SK-N-SH (cell line): ENCODE data around the gene PLXND1. TPM values are rescaled to one million over a fixed set of nuclear protein-coding genes. Genes with fewer than 3 reads are reported as not detected.

Experiments used
- CTCF ChIA-PET: fragments of 300-600, 350-600 bp; formaldehyde crosslinking; extraction: SDS; loops from one replicate; lab custom pipeline; 2021; lab: Yijun Ruan, JAX
- POLR2A ChIA-PET: fragments of 350-600 bp; sonication (Branson Sonifier 250); formaldehyde crosslinking; extraction: SDS; loops from one replicate; lab custom pipeline; 2020; ENCODE audit warnings: antibody characterized with exemption, inconsistent platforms; lab: Yijun Ruan, JAX
- DNase-seq: peaks from one replicate; pipeline ENCODE4 v3.0.0; 2012
- H2AFZ ChIP-seq: fragments of 200-600 bp; sonication (generic); 2 replicates; pipeline ENCODE4 v1.8.1; 2016; ENCODE audit warnings: antibody characterized with exemption, mild to moderate bottlenecking, low read depth
- H3F3A ChIP-seq: fragments of 200-600 bp; sonication (generic); replicated peaks from 2 replicates; pipeline ENCODE3; 2016; ENCODE audit warnings: antibody characterized with exemption, mild to moderate bottlenecking; ENCODE audit not compliant: insufficient read depth
- H3K27ac ChIP-seq, 2 experiments: fragments of 200-500 bp in 1 of 2; fragments of 200-600 bp in 1 of 2; sonication (Bioruptor generic) in 1 of 2; sonication (generic), shearing (Covaris generic) in 1 of 2; 2 replicates each; pipeline versions ENCODE4 v1.5.1 to v1.6.1; 2014 to 2016; ENCODE audit warnings: low read depth in 2 of 2, inconsistent platforms in 1 of 2, low read length in 1 of 2, mild to moderate bottlenecking in 1 of 2, mixed read lengths in 1 of 2
- H3K27me3 ChIP-seq: fragments of 200-600 bp; sonication (generic), shearing (Covaris generic); 2 replicates; pipeline ENCODE4 v1.6.1; 2016; ENCODE audit warnings: mixed run types; ENCODE audit not compliant: insufficient read depth
- H3K36me3 ChIP-seq, 2 experiments: fragments of 200-500 bp in 1 of 2; fragments of 200-600 bp in 1 of 2; sonication (Bioruptor generic) in 1 of 2; sonication (generic) in 1 of 2; replicated peaks in 1 of 2; 2 replicates each; pipeline versions ENCODE3 to v1.5.1; 2014 to 2016; ENCODE audit warnings: low read length in 1 of 2, mild to moderate bottlenecking in 1 of 2; ENCODE audit not compliant: insufficient read depth in 2 of 2, control insufficient read depth in 1 of 2
- H3K4me1 ChIP-seq, 2 experiments: fragments of 200-500 bp in 1 of 2; fragments of 200-600 bp in 1 of 2; sonication (Bioruptor generic) in 1 of 2; sonication (generic), shearing (Covaris generic) in 1 of 2; 2 replicates each; pipeline versions ENCODE4 v1.5.1 to v1.6.1; 2014 to 2016; ENCODE audit warnings: low read depth in 1 of 2, low read length in 1 of 2, mixed run types in 1 of 2; ENCODE audit not compliant: insufficient read depth in 2 of 2, control insufficient read depth in 1 of 2
- H3K4me2 ChIP-seq: fragments of 200-600 bp; sonication (generic), shearing (Covaris generic); 2 replicates; pipeline ENCODE4 v1.6.1; 2017; ENCODE audit warnings: mixed run types
- H3K4me3 ChIP-seq, 2 experiments: fragments of 200-500 bp in 1 of 2; fragments of 200-600 bp in 1 of 2; sonication (Bioruptor generic) in 1 of 2; sonication (generic), shearing (Covaris generic) in 1 of 2; 2 replicates each; pipeline versions ENCODE4 v1.5.1 to v1.8.1; 2014 to 2016; ENCODE audit warnings: low read depth in 2 of 2, inconsistent platforms in 1 of 2, low read length in 1 of 2, mild to moderate bottlenecking in 1 of 2, mixed read lengths in 1 of 2, moderate library complexity in 1 of 2
- H3K79me2 ChIP-seq: fragments of 200-600 bp; sonication (generic); 2 replicates; pipeline ENCODE4 v1.8.1; 2017; ENCODE audit warnings: mild to moderate bottlenecking; ENCODE audit not compliant: insufficient read depth
- H3K9ac ChIP-seq: fragments of 200-600 bp; sonication (generic); 2 replicates; pipeline ENCODE4 v1.6.1; 2017; ENCODE audit warnings: mixed run types
- H3K9me2 ChIP-seq: fragments of 200-600 bp; sonication (generic); 2 replicates; pipeline ENCODE4 v1.6.1; 2017; ENCODE audit warnings: mixed run types
- H3K9me3 ChIP-seq: fragments of 200-600 bp; sonication (generic); 2 replicates; pipeline ENCODE4 v1.6.1; 2017; ENCODE audit warnings: mixed run types, mild to moderate bottlenecking, moderate library complexity
- H4K20me1 ChIP-seq: fragments of 200-600 bp; sonication (generic); 2 replicates; pipeline ENCODE4 v1.6.1; 2017; ENCODE audit warnings: mild to moderate bottlenecking, mixed run types; ENCODE audit not compliant: insufficient read depth
- CHD2 ChIP-seq: fragments of 150-350 bp; IDR thresholded peaks from 2 replicates; pipeline ENCODE4 v1.6.1; 2018; ENCODE audit warnings: low read length; ENCODE audit not compliant: partially characterized antibody
- ELF1 ChIP-seq: IDR thresholded peaks from 2 replicates; pipeline ENCODE4 v1.4.0; 2012
- EP300 ChIP-seq, 2 experiments: IDR thresholded peaks; 2 replicates each; pipeline versions ENCODE4 v1.4.0 to v1.6.1; 2012; ENCODE audit warnings: borderline replicate concordance in 1 of 2, low read depth in 1 of 2, low read length in 1 of 2
- EZH2phosphoT487 ChIP-seq: fragments of 200-600 bp; sonication (generic); IDR thresholded peaks from 2 replicates; pipeline ENCODE4 v1.6.1; 2017; ENCODE audit warnings: low read depth, mixed run types, mild to moderate bottlenecking, antibody characterized with exemption, moderate library complexity, borderline replicate concordance
- FOSL2 ChIP-seq: IDR thresholded peaks from 2 replicates; pipeline ENCODE4 v1.4.0; 2012; ENCODE audit warnings: low read depth, mild to moderate bottlenecking, moderate library complexity, borderline replicate concordance
- FOXM1 ChIP-seq: IDR thresholded peaks from 2 replicates; pipeline ENCODE4 v1.4.0; 2012; ENCODE audit warnings: low read depth, mild to moderate bottlenecking
- GABPA ChIP-seq: IDR thresholded peaks from 2 replicates; pipeline ENCODE4 v1.4.0; 2012; ENCODE audit warnings: low read depth, mild to moderate bottlenecking
- GATA2 ChIP-seq: sonication (generic); formaldehyde crosslinking; IDR thresholded peaks from 2 replicates; pipeline ENCODE4 v1.5.0; 2020; ENCODE audit warnings: mild to moderate bottlenecking, missing genetic modification reagents
- JUND ChIP-seq: IDR thresholded peaks from 2 replicates; pipeline ENCODE4 v1.4.0; 2012
- MXI1 ChIP-seq: IDR thresholded peaks from 2 replicates; pipeline ENCODE4 v1.6.1; 2012; ENCODE audit warnings: mild to moderate bottlenecking, low read depth, low read length, improper control_type of control experiment
- NFIC ChIP-seq: IDR thresholded peaks from 2 replicates; pipeline ENCODE4 v1.4.0; 2012; ENCODE audit warnings: borderline replicate concordance
- RFX5 ChIP-seq: IDR thresholded peaks from 2 replicates; pipeline ENCODE4 v1.6.1; 2012; ENCODE audit warnings: mild to moderate bottlenecking, improper control_type of control experiment, low read length
- RXRA ChIP-seq: IDR thresholded peaks from 2 replicates; pipeline ENCODE4 v1.4.0; 2012; ENCODE audit warnings: low read depth, mild to moderate bottlenecking, borderline replicate concordance
- TAF1 ChIP-seq: IDR thresholded peaks from 2 replicates; pipeline ENCODE4 v1.6.1; 2012; ENCODE audit warnings: low read depth, mild to moderate bottlenecking, low read length, moderate library complexity, borderline replicate concordance
- TCF12 ChIP-seq: IDR thresholded peaks from 2 replicates; pipeline ENCODE4 v1.4.0; 2012
- YY1 ChIP-seq: IDR thresholded peaks from 2 replicates; pipeline ENCODE4 v1.4.0; 2012; ENCODE audit warnings: low read depth, mild to moderate bottlenecking
- WGBS: methylation state at CpG from one replicate; pipeline ENCODE4 v1.1.6; 2017; ENCODE audit warnings: low lambda C conversion rate; 5-methylcytosine and 5-hydroxymethylcytosine counted together
- polyA plus RNA-seq, 3 experiments: library from polyadenylated mRNA; depleted of rRNA; stranded (reverse); fragments of >200 nt; gene quantifications; 2 replicates each; pipeline ENCODE4 v1.2.3, GENCODE V29; 2012
- TF ChIP-seq, protein P1 (sequence below): IDR thresholded peaks from 2 replicates; pipeline ENCODE4; 2012
- TF ChIP-seq, protein P2 (sequence below): IDR thresholded peaks from 2 replicates; pipeline ENCODE4 v1.4.0; 2012; ENCODE audit warnings: low read depth, borderline replicate concordance
- TF ChIP-seq, protein P3 (sequence below): fragments of 200-600 bp; sonication (generic); IDR thresholded peaks from 2 replicates; pipeline ENCODE4 v1.6.1; 2017; ENCODE audit warnings: antibody characterized with exemption, mild to moderate bottlenecking, moderate library complexity

The PLXND1 gene
- polyA plus RNA-seq, 1 of the 3 experiments (the other 2 are of a cell fraction) = 53.5 TPM

DNA sequence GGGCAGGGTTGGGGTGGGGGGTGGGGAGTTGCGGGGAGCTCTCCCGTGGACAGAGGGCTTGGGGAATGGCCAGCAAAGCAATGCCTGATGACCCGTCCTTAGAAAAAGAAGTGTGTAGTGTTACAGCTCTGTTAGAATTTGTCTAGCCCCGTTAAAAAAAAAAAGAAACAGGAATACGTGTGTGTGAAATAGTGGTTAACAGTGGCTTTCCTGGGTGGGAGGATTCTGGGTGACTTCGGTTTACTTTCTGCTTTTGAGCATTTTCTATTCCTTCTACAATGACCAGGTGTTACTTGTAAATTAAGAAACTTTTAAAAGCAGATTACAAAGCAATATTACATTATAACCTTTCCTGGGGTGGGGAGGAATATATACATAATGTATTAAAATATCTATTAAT, 38.5 kb downstream of the PLXND1 start:
- ChIA-PET POLR2A (no interaction called here), CTCF (interaction anchor here (0.6 to 1.5 kb wide), 4 partner anchors 9 to 261 kb away, joined by 3 to 5 read pairs (median 3); no protein-coding TSS in a partner anchor)
- H3K9ac ChIP-seq = no peak overlapping the region
- no peaks in the 10 kb centered on the region for H3K9me3 ChIP-seq
- no peak overlapping the region for H3K4me2 ChIP-seq
- WGBS = 82% methylated on average over 6 of the region's 6 CpGs
- DNase-seq = no peak
- no peak overlapping the region for H3K4me3 ChIP-seq
- no peaks in the 10 kb centered on the region for H3F3A ChIP-seq
- H3K27ac ChIP-seq = no peak overlapping the region
- no peaks in the 10 kb centered on the region for H3K79me2 ChIP-seq
- no peak overlapping the region for H2AFZ ChIP-seq
- peaks cover 0 to 33% of the 10 kb centered on the region in 2 experiments; a peak in 1 of 4 replicates for H3K4me1 ChIP-seq
- TF ChIP-seq TCF12 (no peak), FOXM1 (no peak), FOSL2 (no peak), NFIC (no peak), YY1 (no peak), RXRA (no peak), MXI1 (no peak), CHD2 (no peak), RFX5 (no peak), ELF1 (no peak), TAF1 (no peak), JUND (no peak), GATA2 (CRISPR knock-in tag) (no peak), EP300 (IDR thresholded peaks at IDR 0.05; ENCODE audit: borderline replicate concordance in 1 of 2, low read depth in 1 of 2, low read length in 1 of 2) (no peak), EZH2phosphoT487 (no peak), GABPA (no peak)
- TF ChIP-seq, protein P1, sequence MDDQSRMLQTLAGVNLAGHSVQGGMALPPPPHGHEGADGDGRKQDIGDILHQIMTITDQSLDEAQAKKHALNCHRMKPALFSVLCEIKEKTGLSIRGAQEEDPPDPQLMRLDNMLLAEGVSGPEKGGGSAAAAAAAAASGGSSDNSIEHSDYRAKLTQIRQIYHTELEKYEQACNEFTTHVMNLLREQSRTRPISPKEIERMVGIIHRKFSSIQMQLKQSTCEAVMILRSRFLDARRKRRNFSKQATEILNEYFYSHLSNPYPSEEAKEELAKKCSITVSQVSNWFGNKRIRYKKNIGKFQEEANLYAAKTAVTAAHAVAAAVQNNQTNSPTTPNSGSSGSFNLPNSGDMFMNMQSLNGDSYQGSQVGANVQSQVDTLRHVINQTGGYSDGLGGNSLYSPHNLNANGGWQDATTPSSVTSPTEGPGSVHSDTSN = no peak
- TF ChIP-seq, protein P2, sequence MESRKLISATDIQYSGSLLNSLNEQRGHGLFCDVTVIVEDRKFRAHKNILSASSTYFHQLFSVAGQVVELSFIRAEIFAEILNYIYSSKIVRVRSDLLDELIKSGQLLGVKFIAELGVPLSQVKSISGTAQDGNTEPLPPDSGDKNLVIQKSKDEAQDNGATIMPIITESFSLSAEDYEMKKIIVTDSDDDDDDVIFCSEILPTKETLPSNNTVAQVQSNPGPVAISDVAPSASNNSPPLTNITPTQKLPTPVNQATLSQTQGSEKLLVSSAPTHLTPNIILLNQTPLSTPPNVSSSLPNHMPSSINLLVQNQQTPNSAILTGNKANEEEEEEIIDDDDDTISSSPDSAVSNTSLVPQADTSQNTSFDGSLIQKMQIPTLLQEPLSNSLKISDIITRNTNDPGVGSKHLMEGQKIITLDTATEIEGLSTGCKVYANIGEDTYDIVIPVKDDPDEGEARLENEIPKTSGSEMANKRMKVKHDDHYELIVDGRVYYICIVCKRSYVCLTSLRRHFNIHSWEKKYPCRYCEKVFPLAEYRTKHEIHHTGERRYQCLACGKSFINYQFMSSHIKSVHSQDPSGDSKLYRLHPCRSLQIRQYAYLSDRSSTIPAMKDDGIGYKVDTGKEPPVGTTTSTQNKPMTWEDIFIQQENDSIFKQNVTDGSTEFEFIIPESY = no peak
- TF ChIP-seq, protein P3, sequence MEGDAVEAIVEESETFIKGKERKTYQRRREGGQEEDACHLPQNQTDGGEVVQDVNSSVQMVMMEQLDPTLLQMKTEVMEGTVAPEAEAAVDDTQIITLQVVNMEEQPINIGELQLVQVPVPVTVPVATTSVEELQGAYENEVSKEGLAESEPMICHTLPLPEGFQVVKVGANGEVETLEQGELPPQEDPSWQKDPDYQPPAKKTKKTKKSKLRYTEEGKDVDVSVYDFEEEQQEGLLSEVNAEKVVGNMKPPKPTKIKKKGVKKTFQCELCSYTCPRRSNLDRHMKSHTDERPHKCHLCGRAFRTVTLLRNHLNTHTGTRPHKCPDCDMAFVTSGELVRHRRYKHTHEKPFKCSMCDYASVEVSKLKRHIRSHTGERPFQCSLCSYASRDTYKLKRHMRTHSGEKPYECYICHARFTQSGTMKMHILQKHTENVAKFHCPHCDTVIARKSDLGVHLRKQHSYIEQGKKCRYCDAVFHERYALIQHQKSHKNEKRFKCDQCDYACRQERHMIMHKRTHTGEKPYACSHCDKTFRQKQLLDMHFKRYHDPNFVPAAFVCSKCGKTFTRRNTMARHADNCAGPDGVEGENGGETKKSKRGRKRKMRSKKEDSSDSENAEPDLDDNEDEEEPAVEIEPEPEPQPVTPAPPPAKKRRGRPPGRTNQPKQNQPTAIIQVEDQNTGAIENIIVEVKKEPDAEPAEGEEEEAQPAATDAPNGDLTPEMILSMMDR = no peak
- no peaks in the 10 kb centered on the region for H3K27me3 ChIP-seq
- no peaks in the 10 kb centered on the region for H3K36me3 ChIP-seq
- no peaks in the 10 kb centered on the region for H4K20me1 ChIP-seq
- no peaks in the 10 kb centered on the region for H3K9me2 ChIP-seq
